ENCODE measurements around the gene ZNF362.
"Not testable (repeated sequence)": the region's sequence is repeated elsewhere in the genome, so short reads cannot be mapped to it uniquely, and the experiment has no call there.

ZNF362 gene

GRCh38 chr1:33305016-33305415 is 48.7 kb downstream of the ZNF362 start:
- H3K27ac Mint-ChIP-seq: no peak overlapping the region
- H3K36me3 Mint-ChIP-seq: peaks cover 2% of the 10 kb centered on the region
- no peak overlapping the region for H3K4me3 Mint-ChIP-seq
- H3K27me3 Mint-ChIP-seq: peaks cover 3% of the 10 kb centered on the region
- peaks cover 3% of the 10 kb centered on the region for H3K4me1 Mint-ChIP-seq
- DNase-seq (ENCODE audit: low spot score in 2 of 2) (no peak), ATAC-seq (ENCODE audit: low read depth) (no peak)
- no peaks in the 10 kb centered on the region for H3K9me3 Mint-ChIP-seq

- no peaks in the 10 kb centered on the region for H3K9me3 Mint-ChIP-seq
- H3K4me1 Mint-ChIP-seq: peaks cover 3% of the 10 kb centered on the region
- no peak overlapping the region for H3K27ac Mint-ChIP-seq
- H3K27me3 Mint-ChIP-seq: peaks cover 3% of the 10 kb centered on the region
- DNase-seq (ENCODE audit: low spot score in 2 of 2): no peak
- no peak for ATAC-seq (ENCODE audit: low read depth)
- no peak overlapping the region for H3K4me3 Mint-ChIP-seq
- peaks cover 2% of the 10 kb centered on the region for H3K36me3 Mint-ChIP-seq
Observed at GRCh38 chr1:33305816-33306652, 49.7 kb downstream of the ZNF362 start.

GRCh38 chr1:33306653-33307493 is 50.6 kb downstream of the ZNF362 start:
- ATAC-seq (ENCODE audit: low read depth) (no peak), DNase-seq (ENCODE audit: low spot score in 2 of 2) (no peak)
- H3K9me3 Mint-ChIP-seq: no peaks in the 10 kb centered on the region
- peaks cover 9% of the 10 kb centered on the region for H3K27me3 Mint-ChIP-seq
- H3K27ac Mint-ChIP-seq: no peak overlapping the region
- H3K4me3 Mint-ChIP-seq: no peak overlapping the region
- H3K36me3 Mint-ChIP-seq: peaks cover 2% of the 10 kb centered on the region
- H3K4me1 Mint-ChIP-seq: peaks cover 3% of the 10 kb centered on the region

- H3K36me3 Mint-ChIP-seq: no peaks in the 10 kb centered on the region
- ATAC-seq (ENCODE audit: low read depth) (no peak), DNase-seq (ENCODE audit: low spot score in 2 of 2) (no peak)
- no peak overlapping the region for H3K4me3 Mint-ChIP-seq
- no peaks in the 10 kb centered on the region for H3K9me3 Mint-ChIP-seq
- H3K27me3 Mint-ChIP-seq: peaks cover 11% of the 10 kb centered on the region
- H3K27ac Mint-ChIP-seq: no peak overlapping the region
- peaks cover 3% of the 10 kb centered on the region for H3K4me1 Mint-ChIP-seq
Observed at GRCh38 chr1:33307494-33307864, 51.2 kb downstream of the ZNF362 start.

GRCh38 chr1:33309351-33309750 is 53.1 kb downstream of the ZNF362 start:
- DNase-seq (ENCODE audit: low spot score in 2 of 2); H3K9me3 Mint-ChIP-seq; ATAC-seq (ENCODE audit: low read depth); H3K36me3 Mint-ChIP-seq; H3K4me1 Mint-ChIP-seq; H3K27ac Mint-ChIP-seq; H3K4me3 Mint-ChIP-seq: not testable (repeated sequence)
- H3K27me3 Mint-ChIP-seq: peaks cover 14% of the 10 kb centered on the region

- Mint-ChIP-seq H3K9me3 (no peaks in the 10 kb centered on the region), H3K27me3 (peaks cover 20% of the 10 kb centered on the region), H3K27ac (no peak overlapping the region), H3K36me3 (no peaks in the 10 kb centered on the region), H3K4me1 (peaks cover 5% of the 10 kb centered on the region), H3K4me3 (no peak overlapping the region)
- ATAC-seq (ENCODE audit: low read depth): no peak
- no peak for DNase-seq (ENCODE audit: low spot score in 2 of 2)
Observed at GRCh38 chr1:33310702-33311101, 54.4 kb downstream of the ZNF362 start.

GRCh38 chr1:33311706-33312412 is 55.6 kb downstream of the ZNF362 start:
- Mint-ChIP-seq H3K27me3 (peaks cover 25% of the 10 kb centered on the region), H3K4me1 (peaks cover 2% of the 10 kb centered on the region), H3K4me3 (no peak overlapping the region), H3K27ac (no peak overlapping the region), H3K9me3 (no peaks in the 10 kb centered on the region), H3K36me3 (no peaks in the 10 kb centered on the region)
- DNase-seq (ENCODE audit: low spot score in 2 of 2) (no peak), ATAC-seq (ENCODE audit: low read depth) (no peak)

GRCh38 chr1:33312413-33312749 is 56.1 kb downstream of the ZNF362 start:
- H3K4me1 Mint-ChIP-seq: peaks cover 2% of the 10 kb centered on the region
- H3K27ac Mint-ChIP-seq: no peak overlapping the region
- no peak overlapping the region for H3K4me3 Mint-ChIP-seq
- ATAC-seq (ENCODE audit: low read depth) (no peak), DNase-seq (ENCODE audit: low spot score in 2 of 2) (no peak)
- no peaks in the 10 kb centered on the region for H3K9me3 Mint-ChIP-seq
- H3K27me3 Mint-ChIP-seq: peaks cover 25% of the 10 kb centered on the region
- no peaks in the 10 kb centered on the region for H3K36me3 Mint-ChIP-seq

GRCh38 chr1:33314416-33314815 is 58.1 kb downstream of the ZNF362 start:
- Mint-ChIP-seq H3K27ac (no peak overlapping the region), H3K4me1 (peaks cover 2% of the 10 kb centered on the region), H3K27me3 (peaks cover 29% of the 10 kb centered on the region), H3K36me3 (no peaks in the 10 kb centered on the region), H3K4me3 (no peak overlapping the region), H3K9me3 (no peaks in the 10 kb centered on the region)
- DNase-seq (ENCODE audit: low spot score in 2 of 2): no peak
- no peak for ATAC-seq (ENCODE audit: low read depth)

- Mint-ChIP-seq H3K27me3 (peaks cover 24% of the 10 kb centered on the region), H3K4me3 (no peak overlapping the region), H3K36me3 (no peaks in the 10 kb centered on the region), H3K4me1 (peaks cover 2% of the 10 kb centered on the region), H3K27ac (no peak overlapping the region), H3K9me3 (no peaks in the 10 kb centered on the region)
- DNase-seq (ENCODE audit: low spot score in 2 of 2) (no peak), ATAC-seq (ENCODE audit: low read depth) (no peak)
Observed at GRCh38 chr1:33316601-33317000, 60.3 kb downstream of the ZNF362 start.

GRCh38 chr1:33317354-33317753 is 61.1 kb downstream of the ZNF362 start:
- Mint-ChIP-seq H3K27ac (no peak overlapping the region), H3K27me3 (peaks cover 21% of the 10 kb centered on the region), H3K36me3 (no peaks in the 10 kb centered on the region), H3K4me1 (peaks cover 2% of the 10 kb centered on the region), H3K9me3 (no peaks in the 10 kb centered on the region), H3K4me3 (no peak overlapping the region)
- DNase-seq (ENCODE audit: low spot score in 2 of 2): no peak
- no peak for ATAC-seq (ENCODE audit: low read depth)

GRCh38 chr1:33317946-33318345 is 61.7 kb downstream of the ZNF362 start:
- H3K9me3 Mint-ChIP-seq: no peaks in the 10 kb centered on the region
- ATAC-seq (ENCODE audit: low read depth) (no peak), DNase-seq (ENCODE audit: low spot score in 2 of 2) (no peak)
- no peak overlapping the region for H3K4me3 Mint-ChIP-seq
- H3K27me3 Mint-ChIP-seq: peaks cover 21% of the 10 kb centered on the region
- no peak overlapping the region for H3K27ac Mint-ChIP-seq
- no peaks in the 10 kb centered on the region for H3K36me3 Mint-ChIP-seq
- H3K4me1 Mint-ChIP-seq: peaks cover 2% of the 10 kb centered on the region

GRCh38 chr1:33319186-33319948 is 63.1 kb downstream of the ZNF362 start:
- Mint-ChIP-seq H3K27me3 (peaks cover 18% of the 10 kb centered on the region), H3K4me1 (peaks cover 2% of the 10 kb centered on the region), H3K27ac (no peak overlapping the region), H3K4me3 (no peak overlapping the region), H3K36me3 (no peaks in the 10 kb centered on the region), H3K9me3 (no peaks in the 10 kb centered on the region)
- no peak for DNase-seq (ENCODE audit: low spot score in 2 of 2)
- no peak for ATAC-seq (ENCODE audit: low read depth)
